ENCODE measurements around the gene POLR3H.

Gene POLR3H

DNA sequence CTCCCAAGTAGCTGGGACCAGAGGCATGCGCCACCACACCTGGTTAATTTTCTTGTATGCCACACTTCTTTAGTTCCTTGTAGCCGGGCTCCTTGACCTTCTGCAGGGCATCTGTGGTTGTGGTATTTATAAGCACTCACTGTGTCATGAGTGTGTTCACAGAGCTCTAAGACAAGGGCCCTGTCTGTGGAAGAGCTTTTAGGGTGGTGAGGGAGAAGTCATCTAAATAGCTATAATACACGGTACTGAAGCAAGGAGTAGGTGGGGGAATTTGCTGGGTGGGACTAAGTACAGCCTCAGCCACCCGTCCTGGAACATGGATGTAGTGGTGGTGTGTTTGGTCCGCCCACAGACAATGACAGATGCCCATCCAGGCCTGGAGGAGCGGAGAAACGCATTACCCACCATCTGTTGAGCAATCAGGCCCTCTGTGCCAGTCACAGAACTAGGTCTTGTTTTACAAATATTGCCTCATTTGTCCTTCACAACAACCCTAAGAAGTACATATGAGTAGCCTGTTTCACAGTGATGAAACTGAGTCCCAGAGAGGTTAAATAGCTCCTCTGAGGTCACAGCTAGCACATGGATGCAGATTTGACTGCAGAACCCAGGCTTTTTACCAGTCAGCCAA, 65.3 kb downstream of the POLR3H start:
- H3K9me3 ChIP-seq (ENCODE audit: control insufficient read depth in 5 of 5, low read length in 5 of 5) = no peaks in the 10 kb centered on the region
- H3K4me3 ChIP-seq (ENCODE audit: low read depth in 1 of 5, low read length in 5 of 5) = peak overlapping the region in 1 of 5 donors; percentile 9
- peak overlapping the region; percentile 68 for H3K27ac ChIP-seq (ENCODE audit: low read depth, low read length)
- H3K4me1 ChIP-seq (ENCODE audit: control insufficient read depth in 5 of 5, insufficient read depth in 5 of 5, low read length in 5 of 5) = peaks cover 12 to 54% (median 52%) of the 10 kb centered on the region in 5 donors
- H3K9ac ChIP-seq (ENCODE audit: low read length in 5 of 5) = peak overlapping the region in 2 of 5 donors; percentile 44 to 47
- H3K27me3 ChIP-seq (ENCODE audit: control insufficient read depth in 5 of 5, insufficient read depth in 4 of 5, low read length in 5 of 5) = no peaks in the 10 kb centered on the region
- H3K36me3 ChIP-seq (ENCODE audit: control insufficient read depth in 5 of 5, insufficient read depth in 5 of 5, low read length in 5 of 5) = peaks cover 0 to 2% (median 0%) of the 10 kb centered on the region in 5 donors

GRCh38 chr22:41478473-41478872, 65.8 kb downstream of the POLR3H start:
- Histone ChIP-seq H3K4me1 (ENCODE audit: control insufficient read depth in 5 of 5, insufficient read depth in 5 of 5, low read length in 5 of 5) (peaks cover 12 to 55% (median 48%) of the 10 kb centered on the region in 5 donors), H3K36me3 (ENCODE audit: control insufficient read depth in 5 of 5, insufficient read depth in 5 of 5, low read length in 5 of 5) (peaks cover 0 to 2% (median 0%) of the 10 kb centered on the region in 5 donors), H3K9me3 (ENCODE audit: control insufficient read depth in 5 of 5, low read length in 5 of 5) (no peaks in the 10 kb centered on the region), H3K4me3 (ENCODE audit: low read depth in 1 of 5, low read length in 5 of 5) (no peak overlapping the region), H3K27ac (ENCODE audit: low read depth, low read length) (peak overlapping the region; percentile 57), H3K27me3 (ENCODE audit: control insufficient read depth in 5 of 5, insufficient read depth in 4 of 5, low read length in 5 of 5) (no peaks in the 10 kb centered on the region), H3K9ac (ENCODE audit: low read length in 5 of 5) (peak overlapping the region in 1 of 5 donors; percentile 47)

Measured in subcutaneous abdominal adipose tissue (tissue), 5 donors.